Brain microvascular endothelial cell (primary cell): ENCODE results near the gene CNEP1R1.

Experiments
- DNase-seq: peaks from one replicate; pipeline ENCODE4 v3.0.0-alpha.2; 2020
- H3K27ac ChIP-seq: fragments of 250-450 bp; sonication (Bioruptor Pico); 2 replicates; pipeline ENCODE4 v1.5.1; 2020; ENCODE audit warnings: mild to moderate bottlenecking, moderate library complexity
- H3K27me3 ChIP-seq: fragments of 250-450 bp; sonication (Bioruptor Pico); replicated peaks from 2 replicates; pipeline ENCODE4 v1.5.1; 2020; ENCODE audit warnings: mild to moderate bottlenecking
- H3K36me3 ChIP-seq: fragments of 250-450 bp; sonication (Bioruptor Pico); replicated peaks from 2 replicates; pipeline ENCODE4 v1.5.1; 2020; ENCODE audit warnings: mild to moderate bottlenecking
- H3K4me3 ChIP-seq: 2 replicates; pipeline ENCODE4 v1.5.1; 2011; ENCODE audit warnings: low read depth, mild to moderate bottlenecking, control low read depth, low read length, moderate library complexity
- in situ Hi-C: cut with HindIII; loops from 2 replicates; pipeline ENCODE4 v1.10.0; 2017; ENCODE audit warnings: low sequenced_read_pairs, low pct_ligation_motif_present
- TF ChIP-seq, protein P1 (sequence below): IDR thresholded peaks from 2 replicates; pipeline ENCODE4 v1.5.1; 2011; ENCODE audit warnings: low read depth, mild to moderate bottlenecking, moderate library complexity, low read length, control low read depth, inconsistent platforms; ENCODE audit errors: missing control alignments

The CNEP1R1 gene

DNA sequence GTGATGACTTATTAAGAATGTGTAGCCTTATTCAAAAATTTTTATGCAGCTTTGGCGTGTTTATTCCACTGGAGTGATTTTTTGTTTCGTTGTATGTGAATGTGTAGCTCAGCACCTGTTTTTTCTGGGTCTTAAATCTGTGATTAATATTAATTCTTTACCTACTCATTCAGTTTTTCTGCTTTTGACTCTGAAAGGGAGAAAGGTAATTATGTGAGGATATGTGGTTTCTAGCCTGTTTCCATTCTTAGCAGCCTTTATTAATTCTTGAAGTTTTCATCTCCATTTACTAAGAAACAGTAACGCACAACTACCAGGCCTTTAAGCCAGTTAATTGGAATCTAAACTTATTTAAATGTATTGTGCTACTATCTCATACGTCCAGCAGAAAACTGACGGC, 47.7 kb downstream of the CNEP1R1 start:
- in situ Hi-C loops = no loop called here
- H3K36me3 ChIP-seq = peaks cover 25% of the 10 kb centered on the region
- TF ChIP-seq, protein P1, sequence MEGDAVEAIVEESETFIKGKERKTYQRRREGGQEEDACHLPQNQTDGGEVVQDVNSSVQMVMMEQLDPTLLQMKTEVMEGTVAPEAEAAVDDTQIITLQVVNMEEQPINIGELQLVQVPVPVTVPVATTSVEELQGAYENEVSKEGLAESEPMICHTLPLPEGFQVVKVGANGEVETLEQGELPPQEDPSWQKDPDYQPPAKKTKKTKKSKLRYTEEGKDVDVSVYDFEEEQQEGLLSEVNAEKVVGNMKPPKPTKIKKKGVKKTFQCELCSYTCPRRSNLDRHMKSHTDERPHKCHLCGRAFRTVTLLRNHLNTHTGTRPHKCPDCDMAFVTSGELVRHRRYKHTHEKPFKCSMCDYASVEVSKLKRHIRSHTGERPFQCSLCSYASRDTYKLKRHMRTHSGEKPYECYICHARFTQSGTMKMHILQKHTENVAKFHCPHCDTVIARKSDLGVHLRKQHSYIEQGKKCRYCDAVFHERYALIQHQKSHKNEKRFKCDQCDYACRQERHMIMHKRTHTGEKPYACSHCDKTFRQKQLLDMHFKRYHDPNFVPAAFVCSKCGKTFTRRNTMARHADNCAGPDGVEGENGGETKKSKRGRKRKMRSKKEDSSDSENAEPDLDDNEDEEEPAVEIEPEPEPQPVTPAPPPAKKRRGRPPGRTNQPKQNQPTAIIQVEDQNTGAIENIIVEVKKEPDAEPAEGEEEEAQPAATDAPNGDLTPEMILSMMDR = no peak
- DNase-seq = no peak
- H3K4me3 ChIP-seq = no peak overlapping the region
- no peak overlapping the region for H3K27ac ChIP-seq
- H3K27me3 ChIP-seq = no peaks in the 10 kb centered on the region

DNA sequence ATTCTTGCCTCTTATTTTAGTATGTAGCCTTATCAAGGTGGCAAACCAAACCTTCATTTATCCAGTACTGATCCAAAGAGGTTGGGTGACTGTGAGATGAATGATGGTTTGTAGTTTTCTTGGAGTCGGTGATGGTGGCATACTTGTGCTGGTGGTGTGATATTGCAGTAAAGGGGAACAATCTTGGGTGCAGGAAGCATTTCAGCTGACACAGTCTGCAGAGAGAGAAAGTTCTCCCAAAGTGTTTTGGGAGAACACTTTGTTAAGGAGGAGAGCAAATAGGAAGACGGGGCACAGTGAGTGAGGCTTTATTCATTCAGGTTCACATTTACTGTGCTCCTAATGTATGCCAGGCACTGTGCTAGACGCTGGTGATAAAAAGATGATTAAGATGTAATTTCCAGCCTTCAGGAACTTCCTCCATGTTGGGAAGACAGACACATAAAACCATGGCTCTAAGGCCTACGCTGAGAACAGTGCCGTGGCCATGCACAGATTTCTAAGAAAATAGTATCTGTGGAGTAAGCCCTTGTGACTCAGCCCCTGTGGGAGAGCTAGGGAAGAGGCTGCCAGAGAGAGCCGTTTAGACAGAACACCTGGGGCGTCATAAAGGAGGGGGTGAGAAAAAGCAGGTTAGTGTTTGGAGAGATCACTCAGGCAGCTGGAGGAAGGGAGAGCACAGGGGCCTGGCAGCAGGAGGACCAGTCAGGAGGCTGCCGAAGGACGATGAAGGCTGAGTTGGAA, 54.5 kb downstream of the CNEP1R1 start:
- H3K4me3 ChIP-seq = no peak overlapping the region
- no peak overlapping the region for H3K27ac ChIP-seq
- DNase-seq = no peak
- TF ChIP-seq, protein P1 = no peak
- H3K36me3 ChIP-seq = peaks cover 22% of the 10 kb centered on the region
- in situ Hi-C loops = no loop called here
- H3K27me3 ChIP-seq = no peaks in the 10 kb centered on the region

DNA sequence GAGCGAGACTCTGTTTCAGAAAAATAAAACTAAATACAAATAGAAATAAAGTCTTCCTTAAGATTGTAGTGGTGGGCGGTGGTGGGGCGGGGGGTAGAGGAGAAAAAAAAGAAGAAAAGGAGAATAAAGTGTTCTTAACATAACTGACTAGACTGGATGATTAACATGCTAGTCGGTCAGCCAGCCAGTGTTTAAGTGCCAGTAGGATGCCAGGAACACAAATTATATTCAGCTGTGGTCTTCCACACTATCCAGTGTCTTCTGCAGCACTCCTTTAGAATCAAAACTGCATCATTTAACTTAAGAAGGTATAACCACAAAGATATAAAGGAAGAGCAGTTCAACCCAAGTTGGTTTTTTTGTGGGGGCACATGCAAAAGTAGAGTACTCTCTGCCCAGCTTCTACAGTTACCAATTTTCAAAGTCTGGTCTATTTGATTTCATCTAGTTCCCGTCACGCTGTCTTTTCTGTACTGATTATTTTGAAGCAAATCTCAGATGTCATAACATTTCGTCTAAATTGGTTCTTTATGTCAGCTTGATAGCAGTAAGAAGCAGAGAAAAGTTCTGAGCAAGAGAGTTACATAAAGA, 56.5 kb downstream of the CNEP1R1 start:
- in situ Hi-C loops = no loop called here
- Histone ChIP-seq H3K27me3 (no peaks in the 10 kb centered on the region), H3K36me3 (peaks cover 29% of the 10 kb centered on the region), H3K27ac (no peak overlapping the region), H3K4me3 (no peak overlapping the region)
- no peak for DNase-seq
- TF ChIP-seq, protein P1 = no peak

DNA sequence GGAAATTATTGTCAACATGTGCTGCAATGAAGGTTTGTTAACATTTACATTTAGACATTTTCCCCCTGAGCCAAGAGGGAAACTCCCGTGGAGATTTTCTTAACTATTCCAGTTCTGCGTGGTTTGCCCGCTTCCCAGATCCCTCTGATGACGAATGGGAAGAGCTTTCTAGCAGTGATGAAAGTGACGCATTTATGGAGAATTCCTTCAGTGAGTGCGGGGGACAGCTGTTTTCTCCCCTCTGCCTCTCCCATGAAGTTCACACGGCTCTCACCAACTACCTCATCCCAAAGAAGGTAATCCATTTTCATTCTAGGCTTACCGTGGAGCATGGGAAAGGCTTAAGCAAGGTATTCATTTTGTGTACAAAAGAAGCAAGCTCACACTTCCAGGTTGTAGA, 59.0 kb downstream of the CNEP1R1 start:
- in situ Hi-C loops = no loop called here
- peaks cover 43% of the 10 kb centered on the region for H3K36me3 ChIP-seq

DNA sequence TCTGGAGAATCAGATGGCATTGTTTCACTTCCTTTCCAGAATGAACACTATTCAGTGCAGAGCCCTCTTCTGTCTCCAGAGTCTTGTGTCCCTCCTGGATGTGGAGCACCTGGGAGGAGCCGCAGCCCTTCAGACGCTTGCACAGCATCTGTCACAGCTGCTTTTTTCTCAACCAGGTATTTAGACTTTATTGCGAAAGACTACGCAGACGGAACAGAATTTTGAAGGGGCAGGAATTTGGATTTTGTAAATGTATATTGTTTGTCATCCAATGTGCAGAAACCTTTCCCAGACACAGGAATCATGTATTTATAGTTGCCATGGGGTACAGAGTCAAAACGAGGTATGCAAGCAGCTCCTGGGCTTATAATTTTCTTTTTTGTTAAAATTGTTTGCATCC, 61.2 kb downstream of the CNEP1R1 start:
- no peaks in the 10 kb centered on the region for H3K27me3 ChIP-seq
- in situ Hi-C loops = no loop called here
- DNase-seq = no peak
- H3K27ac ChIP-seq = no peak overlapping the region
- TF ChIP-seq, protein P1 = no peak
- H3K4me3 ChIP-seq = no peak overlapping the region
- peaks cover 47% of the 10 kb centered on the region for H3K36me3 ChIP-seq

More for the DNA sequence above, 59.0 kb downstream of the CNEP1R1 start:
- DNase-seq = no peak
- Histone ChIP-seq H3K4me3 (no peak overlapping the region), H3K27ac (no peak overlapping the region), H3K27me3 (no peaks in the 10 kb centered on the region)
- TF ChIP-seq, protein P1 = no peak
